Right atrium auricular region (tissue), 2 donors: Measurements from ENCODE around the gene BUD13. TPM values are rescaled to one million over a fixed set of nuclear protein-coding genes. Genes with fewer than 3 reads are reported as not detected.

Experiments used
- DNase-seq: peaks from one replicate; pipeline ENCODE4 v3.0.0-alpha.2; 2019; ENCODE audit warnings: low spot score
- H3K27ac ChIP-seq, 2 donors: fragments of 200-600 bp; sonication (generic); 1 replicate in 1 of 2; 2 replicates in 1 of 2; pipeline ENCODE4 v1.5.1; 2016 to 2019
- H3K27me3 ChIP-seq, 2 donors: fragments of 200-600 bp; sonication (generic); one replicate each; pipeline versions ENCODE4 v1.5.1 to v1.6.0; 2017 to 2019
- H3K36me3 ChIP-seq: fragments of 200-600 bp; sonication (generic); one replicate; pipeline ENCODE4 v1.5.1; 2016
- H3K4me1 ChIP-seq, 2 donors: fragments of 200-600 bp; sonication (generic); one replicate each; pipeline versions ENCODE4 v1.5.1 to v1.6.0; 2017 to 2019
- H3K4me3 ChIP-seq, 2 donors: fragments of 200-600 bp; sonication (generic); 1 replicate in 1 of 2; 2 replicates in 1 of 2; pipeline ENCODE4 v1.5.1; 2017 to 2019; ENCODE audit warnings: mild to moderate bottlenecking in 1 of 2, moderate library complexity in 1 of 2
- H3K9me3 ChIP-seq, 2 donors: fragments of 200-600 bp; sonication (generic); one replicate each; pipeline ENCODE4 v1.5.1; 2019
- total RNA-seq, 2 donors: library from RNA; depleted of rRNA; stranded (reverse); fragments of >200 nt; gene quantifications; one replicate each; pipeline ENCODE4 v1.1.0, GENCODE V29; 2016
- TF ChIP-seq, protein P1 (sequence below), 2 donors: fragments of 200-600 bp; sonication (generic); IDR thresholded peaks; one replicate each; pipeline ENCODE4 v1.5.1; 2019; ENCODE audit warnings: antibody characterized with exemption in 2 of 2

Gene BUD13
- total RNA-seq, 2 donors from 2014 or later, result 6.6 to 9.6 TPM

DNA sequence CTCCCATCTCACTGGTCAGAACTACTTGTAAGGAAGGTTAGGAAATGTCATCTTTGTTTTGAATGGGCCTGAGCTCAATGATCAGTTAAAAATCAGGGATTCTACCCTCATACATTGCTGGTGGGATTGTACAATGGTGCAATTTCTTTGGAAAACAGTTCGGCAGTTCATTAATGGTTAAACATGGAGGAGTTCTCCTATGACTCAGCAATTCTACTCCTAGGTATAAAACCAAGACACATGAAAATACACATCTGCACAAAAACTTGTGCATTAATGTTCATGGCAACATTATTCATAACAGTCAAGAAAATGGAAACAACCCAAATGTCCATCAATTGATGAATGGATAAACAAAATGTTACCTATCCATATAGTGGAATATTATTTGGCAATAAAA lies 23.8 kb upstream of the BUD13 start:
- Histone ChIP-seq H3K36me3 (no peaks in the 10 kb centered on the region), H3K27ac (no peak overlapping the region), H3K4me1 (peaks cover 0 to 2% of the 10 kb centered on the region in 2 donors), H3K9me3 (no peaks in the 10 kb centered on the region), H3K4me3 (no peak overlapping the region), H3K27me3 (no peaks in the 10 kb centered on the region)
- DNase-seq, result no peak
- TF ChIP-seq, protein P1, sequence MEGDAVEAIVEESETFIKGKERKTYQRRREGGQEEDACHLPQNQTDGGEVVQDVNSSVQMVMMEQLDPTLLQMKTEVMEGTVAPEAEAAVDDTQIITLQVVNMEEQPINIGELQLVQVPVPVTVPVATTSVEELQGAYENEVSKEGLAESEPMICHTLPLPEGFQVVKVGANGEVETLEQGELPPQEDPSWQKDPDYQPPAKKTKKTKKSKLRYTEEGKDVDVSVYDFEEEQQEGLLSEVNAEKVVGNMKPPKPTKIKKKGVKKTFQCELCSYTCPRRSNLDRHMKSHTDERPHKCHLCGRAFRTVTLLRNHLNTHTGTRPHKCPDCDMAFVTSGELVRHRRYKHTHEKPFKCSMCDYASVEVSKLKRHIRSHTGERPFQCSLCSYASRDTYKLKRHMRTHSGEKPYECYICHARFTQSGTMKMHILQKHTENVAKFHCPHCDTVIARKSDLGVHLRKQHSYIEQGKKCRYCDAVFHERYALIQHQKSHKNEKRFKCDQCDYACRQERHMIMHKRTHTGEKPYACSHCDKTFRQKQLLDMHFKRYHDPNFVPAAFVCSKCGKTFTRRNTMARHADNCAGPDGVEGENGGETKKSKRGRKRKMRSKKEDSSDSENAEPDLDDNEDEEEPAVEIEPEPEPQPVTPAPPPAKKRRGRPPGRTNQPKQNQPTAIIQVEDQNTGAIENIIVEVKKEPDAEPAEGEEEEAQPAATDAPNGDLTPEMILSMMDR (IDR thresholded peaks at IDR 0.05), result no peak

DNA sequence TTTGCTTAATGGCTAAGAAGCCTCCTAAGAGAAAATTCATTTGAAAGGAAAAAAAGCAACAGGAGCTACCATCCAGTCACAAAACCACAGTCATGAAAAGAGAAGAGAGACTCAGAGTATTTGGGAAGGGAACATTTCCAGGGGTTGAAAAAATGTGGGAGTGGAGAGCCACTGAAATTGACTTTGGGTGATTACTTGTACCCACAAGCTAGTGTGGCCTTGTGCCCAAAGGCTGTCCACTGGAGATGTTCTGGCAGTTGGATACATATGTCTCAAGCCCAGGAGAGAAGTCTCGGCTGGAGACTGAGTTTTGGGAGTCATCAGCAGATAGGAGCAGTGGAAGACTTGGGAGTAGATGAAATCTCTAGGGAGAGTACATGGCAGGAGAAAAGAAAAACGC lies 22.1 kb upstream of the BUD13 start:
- Histone ChIP-seq H3K9me3 (no peaks in the 10 kb centered on the region), H3K36me3 (no peaks in the 10 kb centered on the region), H3K27me3 (no peaks in the 10 kb centered on the region), H3K4me3 (no peak overlapping the region), H3K4me1 (peaks cover 0 to 8% of the 10 kb centered on the region in 2 donors), H3K27ac (no peak overlapping the region)
- no peak for DNase-seq
- TF ChIP-seq, protein P1 (IDR thresholded peaks at IDR 0.05), result no peak

DNA sequence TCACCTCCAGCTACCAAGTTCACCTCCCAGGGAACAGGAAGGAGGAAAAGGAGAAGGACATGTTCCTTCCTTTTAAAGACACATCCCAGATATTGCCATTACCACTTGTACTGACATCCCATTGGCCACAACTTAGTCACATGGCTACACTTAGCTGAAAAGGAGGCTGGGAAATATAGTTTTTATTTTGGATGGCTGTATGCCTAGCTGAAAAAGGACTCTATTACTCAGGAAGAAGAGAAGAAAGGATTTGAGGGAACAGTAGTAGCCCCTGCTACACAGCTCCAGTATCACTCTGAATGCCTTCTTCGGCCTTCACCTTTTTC lies 20.9 kb upstream of the BUD13 start:
- no peak overlapping the region for H3K27ac ChIP-seq
- H3K9me3 ChIP-seq, result no peaks in the 10 kb centered on the region
- no peaks in the 10 kb centered on the region for H3K27me3 ChIP-seq
- DNase-seq, result no peak
- H3K36me3 ChIP-seq, result no peaks in the 10 kb centered on the region
- H3K4me1 ChIP-seq, result peaks cover 0 to 9% of the 10 kb centered on the region in 2 donors
- no peak overlapping the region for H3K4me3 ChIP-seq
- TF ChIP-seq, protein P1 (IDR thresholded peaks at IDR 0.05), result no peak

DNA sequence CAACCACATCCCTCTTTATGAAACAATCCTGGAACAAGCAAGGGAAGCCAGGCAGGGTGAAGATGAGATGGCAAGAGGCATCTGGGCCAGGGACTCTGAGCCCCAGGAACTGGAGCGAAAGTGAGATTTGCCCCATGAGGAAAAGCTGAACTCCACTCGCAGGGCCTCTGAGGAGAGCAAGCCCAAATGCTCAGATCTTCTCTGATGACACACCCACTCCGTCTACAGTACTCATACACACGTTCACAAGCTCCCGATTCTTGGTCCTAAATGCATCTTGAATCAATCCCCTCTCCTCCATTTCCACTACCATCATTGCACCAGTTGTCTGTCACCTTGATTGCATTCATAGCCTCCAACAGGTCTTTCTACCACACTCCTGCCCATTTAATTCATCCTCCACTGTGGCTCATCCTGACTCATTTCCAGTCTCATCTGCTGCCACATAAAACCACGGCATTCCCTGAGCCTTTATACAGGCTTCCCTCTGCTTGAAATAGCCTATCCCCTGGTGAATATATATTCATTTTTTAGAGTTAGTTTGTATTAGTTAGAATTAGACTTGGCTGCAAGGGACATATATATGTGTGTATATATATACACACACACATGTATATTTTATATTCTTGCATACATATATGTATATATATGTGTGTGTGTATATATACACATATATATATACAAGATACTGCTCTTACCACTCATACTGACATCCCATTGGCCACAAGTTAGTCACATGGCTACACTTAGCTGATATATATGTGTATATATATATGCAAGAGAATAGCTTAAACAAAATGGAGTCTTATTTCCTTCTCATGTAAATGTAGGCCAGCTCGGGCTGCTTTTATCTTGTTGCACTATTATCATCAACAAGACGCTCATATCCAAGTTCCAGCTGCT lies 20.3 kb upstream of the BUD13 start:
- H3K27ac ChIP-seq, result no peak overlapping the region
- H3K4me3 ChIP-seq, result no peak overlapping the region
- H3K27me3 ChIP-seq, result no peaks in the 10 kb centered on the region
- TF ChIP-seq, protein P1 (IDR thresholded peaks at IDR 0.05), result no peak
- no peaks in the 10 kb centered on the region for H3K36me3 ChIP-seq
- H3K9me3 ChIP-seq, result no peaks in the 10 kb centered on the region
- DNase-seq, result no peak
- H3K4me1 ChIP-seq, result peaks cover 0 to 15% of the 10 kb centered on the region in 2 donors

DNA sequence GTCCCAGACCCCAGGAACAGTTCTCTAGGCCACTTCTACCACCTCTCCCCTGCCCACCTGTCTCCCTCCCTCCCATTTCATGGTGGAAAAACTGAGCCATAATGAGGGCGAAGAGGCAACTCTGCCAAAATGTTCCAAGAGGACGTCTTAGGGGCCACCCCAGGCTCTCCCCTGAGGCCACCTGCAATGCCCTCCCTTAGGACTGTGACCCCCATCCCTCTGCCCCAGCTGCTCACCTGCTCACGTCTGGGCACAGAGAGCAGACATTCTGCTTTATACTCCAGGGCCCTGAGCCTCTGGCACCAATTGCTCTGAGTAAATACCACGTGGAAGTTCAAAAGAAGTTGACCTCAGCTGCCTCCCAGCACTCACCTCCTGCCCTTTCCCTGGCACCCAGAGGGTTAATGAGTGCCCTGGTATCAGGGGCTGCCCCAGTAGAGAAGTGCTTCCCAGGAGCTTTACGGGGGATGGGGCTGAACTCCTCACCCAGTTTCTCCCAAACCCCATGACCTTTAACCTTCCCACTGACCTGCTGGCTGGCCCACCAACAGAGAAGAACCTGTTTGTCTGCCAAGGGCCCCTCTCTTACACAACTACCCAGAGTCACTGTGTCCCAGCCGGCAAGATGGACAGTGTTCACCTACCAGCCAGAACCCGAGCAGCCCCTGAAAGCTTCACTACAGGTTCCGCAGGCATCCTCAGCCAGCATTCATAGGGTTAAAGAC lies 19.5 kb upstream of the BUD13 start:
- H3K4me3 ChIP-seq, result no peak overlapping the region
- no peaks in the 10 kb centered on the region for H3K36me3 ChIP-seq
- H3K9me3 ChIP-seq, result no peaks in the 10 kb centered on the region
- H3K27ac ChIP-seq, result no peak overlapping the region
- no peaks in the 10 kb centered on the region for H3K27me3 ChIP-seq
- H3K4me1 ChIP-seq, result peaks cover 0 to 16% of the 10 kb centered on the region in 2 donors
- TF ChIP-seq, protein P1 (IDR thresholded peaks at IDR 0.05), result no peak
- no peak for DNase-seq
